MCF 10A (cell line): ENCODE results near the gene MAMLD1. TPM values are rescaled to one million over a fixed set of nuclear protein-coding genes. Genes with fewer than 3 reads are reported as not detected.
A peak's percentile ranks its signal among the peaks of the same experiment; 100 is the strongest.

Source experiments
- BruUV-seq: library from RNA; stranded (reverse); fragments of 400-500 nt; replicated peaks from 2 replicates; lab custom pipeline; 2021; lab: Mats Ljungman, UMichigan
- CTCF ChIA-PET: fragments of 300-600 bp; sonication (Branson Sonifier 250); formaldehyde crosslinking; extraction: SDS; loops from one replicate; lab custom pipeline; 2021; ENCODE audit warnings: antibody characterized with exemption, inconsistent platforms; lab: Yijun Ruan, JAX
- POLR2A ChIA-PET: fragments of 300-600, 350-650 bp; sonication (Branson Sonifier 250); formaldehyde crosslinking; extraction: SDS; loops from one replicate; lab custom pipeline; 2020; ENCODE audit warnings: antibody characterized with exemption, inconsistent platforms; lab: Yijun Ruan, JAX
- DNase-seq: peaks from one replicate; pipeline ENCODE4 v3.0.0-alpha.2; 2018; ENCODE audit not compliant: unreplicated experiment
- H3K27ac Mint-ChIP-seq: one replicate; pipeline ENCODE4 v1.8.0; 2022; ENCODE audit warnings: mild to moderate bottlenecking, low read depth, mixed read lengths; ENCODE audit not compliant: unreplicated experiment
- H3K27me3 Mint-ChIP-seq: one replicate; pipeline ENCODE4 v1.8.0; 2022; ENCODE audit warnings: mixed read lengths; ENCODE audit not compliant: insufficient read depth, unreplicated experiment
- H3K36me3 Mint-ChIP-seq: one replicate; pipeline ENCODE4 v1.8.0; 2022; ENCODE audit warnings: mild to moderate bottlenecking, moderate library complexity, mixed read lengths; ENCODE audit not compliant: insufficient read depth, unreplicated experiment
- H3K4me1 Mint-ChIP-seq: one replicate; pipeline ENCODE4 v1.8.0; 2022; ENCODE audit warnings: mixed read lengths; ENCODE audit not compliant: insufficient read depth, unreplicated experiment
- H3K4me3 Mint-ChIP-seq: one replicate; pipeline ENCODE4 v1.8.0; 2022; ENCODE audit warnings: mild to moderate bottlenecking, moderate library complexity, mixed read lengths; ENCODE audit not compliant: unreplicated experiment
- H3K9me3 Mint-ChIP-seq: one replicate; pipeline ENCODE4 v1.8.0; 2022; ENCODE audit warnings: mixed read lengths; ENCODE audit not compliant: unreplicated experiment
- intact Hi-C: fragments of 100-400 bp; cut with micrococcal nuclease; formaldehyde crosslinking; loops from 2 replicates; pipeline ENCODE4 v1.14.1; 2022
- total RNA-seq: library from RNA; stranded (reverse); gene quantifications from 2 replicates; pipeline ENCODE4 v1.2.3, GENCODE V29; 2022
- TF ChIP-seq, protein P1 (sequence below): fragments of 200-600 bp; IDR thresholded peaks from one replicate; pipeline ENCODE4 v1.8.0; 2022; ENCODE audit warnings: antibody characterized with exemption, mild to moderate bottlenecking; ENCODE audit not compliant: unreplicated experiment

MAMLD1 gene
- total RNA-seq, 1 experiment from 2014 or later: 1.9 TPM

GRCh38 chrX:150421816-150422215, 58.7 kb downstream of the MAMLD1 start:
- no TSS peak for BruUV-seq
- POLR2A ChIA-PET: no interaction called here
- H3K27ac Mint-ChIP-seq: no peak overlapping the region
- DNase-seq: peak; percentile 5
- H3K9me3 Mint-ChIP-seq: no peaks in the 10 kb centered on the region
- TF ChIP-seq, protein P1, sequence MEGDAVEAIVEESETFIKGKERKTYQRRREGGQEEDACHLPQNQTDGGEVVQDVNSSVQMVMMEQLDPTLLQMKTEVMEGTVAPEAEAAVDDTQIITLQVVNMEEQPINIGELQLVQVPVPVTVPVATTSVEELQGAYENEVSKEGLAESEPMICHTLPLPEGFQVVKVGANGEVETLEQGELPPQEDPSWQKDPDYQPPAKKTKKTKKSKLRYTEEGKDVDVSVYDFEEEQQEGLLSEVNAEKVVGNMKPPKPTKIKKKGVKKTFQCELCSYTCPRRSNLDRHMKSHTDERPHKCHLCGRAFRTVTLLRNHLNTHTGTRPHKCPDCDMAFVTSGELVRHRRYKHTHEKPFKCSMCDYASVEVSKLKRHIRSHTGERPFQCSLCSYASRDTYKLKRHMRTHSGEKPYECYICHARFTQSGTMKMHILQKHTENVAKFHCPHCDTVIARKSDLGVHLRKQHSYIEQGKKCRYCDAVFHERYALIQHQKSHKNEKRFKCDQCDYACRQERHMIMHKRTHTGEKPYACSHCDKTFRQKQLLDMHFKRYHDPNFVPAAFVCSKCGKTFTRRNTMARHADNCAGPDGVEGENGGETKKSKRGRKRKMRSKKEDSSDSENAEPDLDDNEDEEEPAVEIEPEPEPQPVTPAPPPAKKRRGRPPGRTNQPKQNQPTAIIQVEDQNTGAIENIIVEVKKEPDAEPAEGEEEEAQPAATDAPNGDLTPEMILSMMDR: no peak
- CTCF ChIA-PET: no interaction called here
- no peaks in the 10 kb centered on the region for H3K27me3 Mint-ChIP-seq
- H3K4me1 Mint-ChIP-seq: no peaks in the 10 kb centered on the region
- no peaks in the 10 kb centered on the region for H3K36me3 Mint-ChIP-seq
- H3K4me3 Mint-ChIP-seq: no peak overlapping the region
- intact Hi-C loops: no loop called here

GRCh38 chrX:150429594-150429993, 66.5 kb downstream of the MAMLD1 start:
- POLR2A ChIA-PET: interaction anchor here (1.0 kb wide), 1 partner anchor 65 kb away, joined by 3 read pairs; no protein-coding TSS in a partner anchor
- H3K36me3 Mint-ChIP-seq: no peaks in the 10 kb centered on the region

GRCh38 chrX:150436195-150436594, 73.1 kb downstream of the MAMLD1 start:
- TF ChIP-seq, protein P1: no peak
- intact Hi-C loops: no loop called here
- H3K27me3 Mint-ChIP-seq: peaks cover 28% of the 10 kb centered on the region
- H3K4me1 Mint-ChIP-seq: peaks cover 7% of the 10 kb centered on the region
- ChIA-PET POLR2A (no interaction called here), CTCF (interaction anchor here (0.7 kb wide), 1 partner anchor 47 kb away, joined by 3 read pairs; no protein-coding TSS in a partner anchor)
- DNase-seq: no peak
- no peak overlapping the region for H3K27ac Mint-ChIP-seq
- H3K4me3 Mint-ChIP-seq: no peak overlapping the region
- no TSS peak for BruUV-seq
- no peaks in the 10 kb centered on the region for H3K36me3 Mint-ChIP-seq
- no peaks in the 10 kb centered on the region for H3K9me3 Mint-ChIP-seq

More at GRCh38 chrX:150429594-150429993, 66.5 kb downstream of the MAMLD1 start:
- H3K27me3 Mint-ChIP-seq: peaks cover 12% of the 10 kb centered on the region
- intact Hi-C loops: no loop called here
- no peaks in the 10 kb centered on the region for H3K4me1 Mint-ChIP-seq
- no TSS peak for BruUV-seq
- no peak overlapping the region for H3K27ac Mint-ChIP-seq
- H3K9me3 Mint-ChIP-seq: no peaks in the 10 kb centered on the region
- peak; percentile 85 for DNase-seq
- TF ChIP-seq, protein P1: no peak
- H3K4me3 Mint-ChIP-seq: no peak overlapping the region
- CTCF ChIA-PET: no interaction called here

GRCh38 chrX:150438165-150438564, 75.0 kb downstream of the MAMLD1 start:
- Mint-ChIP-seq H3K4me1 (peaks cover 7% of the 10 kb centered on the region), H3K9me3 (peaks cover 6% of the 10 kb centered on the region), H3K4me3 (no peak overlapping the region), H3K27me3 (peaks cover 44% of the 10 kb centered on the region), H3K36me3 (no peaks in the 10 kb centered on the region), H3K27ac (no peak overlapping the region)
- CTCF ChIA-PET: no interaction called here
- peak; percentile 20 for DNase-seq
- intact Hi-C loops: no loop called here
- BruUV-seq: no TSS peak
- TF ChIP-seq, protein P1: no peak
- POLR2A ChIA-PET: no interaction called here
